Neural progenitor cell (in vitro differentiated cells): ENCODE measurements around the gene XIAP. TPM values are rescaled to one million over a fixed set of nuclear protein-coding genes. Genes with fewer than 3 reads are reported as not detected.
A peak's percentile ranks its signal among the peaks of the same experiment; 100 is the strongest.
"Not testable (repeated sequence)": the region's sequence is repeated elsewhere in the genome, so short reads cannot be mapped to it uniquely, and the experiment has no call there.

ENCODE experiments used
- DNase-seq: peaks from one replicate; pipeline ENCODE4 v3.0.0-alpha.2; 2016; ENCODE audit warnings: low spot score
- H2AFZ ChIP-seq: fragments of 200-600 bp; sonication (generic); replicated peaks from 2 replicates; pipeline ENCODE4 v1.6.1; 2016; ENCODE audit warnings: antibody characterized with exemption
- H3F3A ChIP-seq: fragments of 200-600 bp; sonication (generic); 2 replicates; pipeline ENCODE4 v1.6.1; 2016; ENCODE audit warnings: antibody characterized with exemption, low read depth
- H3K27ac ChIP-seq: fragments of 200-600 bp; sonication (generic); 2 replicates; pipeline ENCODE4 v1.5.1; 2016; ENCODE audit warnings: mild to moderate bottlenecking
- H3K27me3 ChIP-seq: fragments of 200-600 bp; sonication (generic); 2 replicates; pipeline ENCODE4 v1.6.1; 2016; ENCODE audit warnings: mild to moderate bottlenecking, moderate library complexity
- H3K36me3 ChIP-seq: fragments of 200-600 bp; sonication (generic); 2 replicates; pipeline ENCODE4 v1.5.1; 2016
- H3K4me1 ChIP-seq: fragments of 200-600 bp; sonication (generic); 2 replicates; pipeline ENCODE4 v1.6.1; 2016; ENCODE audit warnings: mixed run types
- H3K4me2 ChIP-seq: fragments of 200-600 bp; sonication (generic); 2 replicates; pipeline ENCODE4 v1.6.1; 2016
- H3K4me3 ChIP-seq: fragments of 200-600 bp; sonication (generic); 2 replicates; pipeline ENCODE4 v1.5.1; 2016
- H3K79me2 ChIP-seq: fragments of 200-600 bp; sonication (generic); 2 replicates; pipeline ENCODE4 v1.6.1; 2016; ENCODE audit warnings: low read depth
- H3K9ac ChIP-seq: fragments of 200-600 bp; sonication (generic); 2 replicates; pipeline ENCODE4 v1.6.1; 2016
- H3K9me3 ChIP-seq: fragments of 200-600 bp; sonication (generic); 2 replicates; pipeline ENCODE4 v1.5.1; 2016; ENCODE audit warnings: low read depth
- H4K20me1 ChIP-seq: fragments of 200-600 bp; sonication (generic); 2 replicates; pipeline ENCODE4 v1.6.1; 2016; ENCODE audit warnings: low read depth
- H3K27ac Mint-ChIP-seq: 3 replicates; pipeline ENCODE4 v1.8.0; 2021; ENCODE audit warnings: mixed read lengths
- H3K27me3 Mint-ChIP-seq: 2 replicates; pipeline ENCODE4 v1.8.0; 2022; ENCODE audit warnings: low read depth, mild to moderate bottlenecking, inconsistent platforms, moderate library complexity, mixed read lengths; ENCODE audit not compliant: insufficient read depth
- H3K36me3 Mint-ChIP-seq: 3 replicates; pipeline ENCODE4 v1.8.0; 2021; ENCODE audit warnings: mixed read lengths
- H3K4me1 Mint-ChIP-seq: 3 replicates; pipeline ENCODE4 v1.8.0; 2021; ENCODE audit warnings: mixed read lengths
- H3K4me3 Mint-ChIP-seq: 3 replicates; pipeline ENCODE4 v1.8.0; 2021; ENCODE audit warnings: mild to moderate bottlenecking, moderate library complexity, mixed read lengths
- H3K9me3 Mint-ChIP-seq: 3 replicates; pipeline ENCODE4 v1.8.0; 2020; ENCODE audit warnings: mixed read lengths
- EZH2 ChIP-seq: fragments of 200-600 bp; sonication (generic); IDR thresholded peaks from 2 replicates; pipeline ENCODE4 v1.6.1; 2017; ENCODE audit warnings: antibody characterized with exemption, mild to moderate bottlenecking, moderate library complexity
- EZH2phosphoT487 ChIP-seq: fragments of 200-600 bp; sonication (generic); IDR thresholded peaks from 2 replicates; pipeline ENCODE4 v1.6.1; 2017; ENCODE audit warnings: antibody characterized with exemption
- total RNA-seq: library from RNA; depleted of rRNA; stranded (reverse); fragments of >200 nt; gene quantifications from 2 replicates; pipeline ENCODE4 v1.2.3, GENCODE V29; 2015; ENCODE audit warnings: low replicate concordance
- TF ChIP-seq, protein P1 (sequence below): fragments of 200-600 bp; sonication (generic); IDR thresholded peaks from 2 replicates; pipeline ENCODE4 v1.5.1; 2017; ENCODE audit warnings: antibody characterized with exemption, mild to moderate bottlenecking

Gene XIAP
- total RNA-seq, 1 donor from 2014 or later = 44.6 TPM

DNA sequence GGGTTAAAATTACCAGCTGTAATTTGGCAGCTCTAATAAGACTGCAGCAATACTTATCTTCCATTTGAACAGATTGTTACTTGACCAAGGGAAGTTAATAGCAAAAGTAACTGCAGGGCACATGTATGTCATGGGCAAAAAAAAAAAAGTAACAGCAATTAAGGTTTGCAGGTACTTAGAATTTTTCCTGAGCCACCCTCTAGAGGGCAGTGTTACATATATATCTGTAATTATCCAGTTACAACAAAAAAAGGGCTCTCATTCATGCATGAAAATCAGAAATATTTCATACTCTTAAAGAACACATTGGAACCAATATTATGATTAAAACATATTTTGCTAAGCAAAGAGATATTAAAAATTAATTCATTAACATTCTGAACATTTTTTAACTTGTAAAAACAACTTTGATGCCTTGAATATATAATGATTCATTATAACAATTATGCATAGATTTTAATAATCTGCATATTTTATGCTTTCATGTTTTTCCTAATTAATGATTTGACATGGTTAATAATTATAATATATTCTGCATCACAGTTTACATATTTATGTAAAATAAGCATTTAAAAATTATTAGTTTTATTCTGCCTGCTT lies 25.1 kb downstream of the XIAP start:
- Histone ChIP-seq H3K4me2 (no peak overlapping the region), H3K36me3 (no peaks in the 10 kb centered on the region), H2AFZ (no peak overlapping the region), H3K79me2 (peaks cover 8% of the 10 kb centered on the region), H3K4me3 (no peak overlapping the region), H3K4me1 (no peaks in the 10 kb centered on the region), H4K20me1 (peaks cover 4% of the 10 kb centered on the region), H3K27ac (no peak overlapping the region), H3K9ac (no peak overlapping the region), H3K27me3 (no peaks in the 10 kb centered on the region), H3F3A (no peaks in the 10 kb centered on the region), H3K9me3 (no peaks in the 10 kb centered on the region)
- Mint-ChIP-seq H3K4me1 (no peaks in the 10 kb centered on the region), H3K36me3 (peaks cover 9% of the 10 kb centered on the region), H3K9me3 (no peaks in the 10 kb centered on the region), H3K27me3 (no peaks in the 10 kb centered on the region), H3K4me3 (no peak overlapping the region), H3K27ac (no peak overlapping the region)
- TF ChIP-seq EZH2phosphoT487 = no peak
- TF ChIP-seq, protein P1, sequence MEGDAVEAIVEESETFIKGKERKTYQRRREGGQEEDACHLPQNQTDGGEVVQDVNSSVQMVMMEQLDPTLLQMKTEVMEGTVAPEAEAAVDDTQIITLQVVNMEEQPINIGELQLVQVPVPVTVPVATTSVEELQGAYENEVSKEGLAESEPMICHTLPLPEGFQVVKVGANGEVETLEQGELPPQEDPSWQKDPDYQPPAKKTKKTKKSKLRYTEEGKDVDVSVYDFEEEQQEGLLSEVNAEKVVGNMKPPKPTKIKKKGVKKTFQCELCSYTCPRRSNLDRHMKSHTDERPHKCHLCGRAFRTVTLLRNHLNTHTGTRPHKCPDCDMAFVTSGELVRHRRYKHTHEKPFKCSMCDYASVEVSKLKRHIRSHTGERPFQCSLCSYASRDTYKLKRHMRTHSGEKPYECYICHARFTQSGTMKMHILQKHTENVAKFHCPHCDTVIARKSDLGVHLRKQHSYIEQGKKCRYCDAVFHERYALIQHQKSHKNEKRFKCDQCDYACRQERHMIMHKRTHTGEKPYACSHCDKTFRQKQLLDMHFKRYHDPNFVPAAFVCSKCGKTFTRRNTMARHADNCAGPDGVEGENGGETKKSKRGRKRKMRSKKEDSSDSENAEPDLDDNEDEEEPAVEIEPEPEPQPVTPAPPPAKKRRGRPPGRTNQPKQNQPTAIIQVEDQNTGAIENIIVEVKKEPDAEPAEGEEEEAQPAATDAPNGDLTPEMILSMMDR = peak; percentile 72
- peak; percentile 55 for DNase-seq

DNA sequence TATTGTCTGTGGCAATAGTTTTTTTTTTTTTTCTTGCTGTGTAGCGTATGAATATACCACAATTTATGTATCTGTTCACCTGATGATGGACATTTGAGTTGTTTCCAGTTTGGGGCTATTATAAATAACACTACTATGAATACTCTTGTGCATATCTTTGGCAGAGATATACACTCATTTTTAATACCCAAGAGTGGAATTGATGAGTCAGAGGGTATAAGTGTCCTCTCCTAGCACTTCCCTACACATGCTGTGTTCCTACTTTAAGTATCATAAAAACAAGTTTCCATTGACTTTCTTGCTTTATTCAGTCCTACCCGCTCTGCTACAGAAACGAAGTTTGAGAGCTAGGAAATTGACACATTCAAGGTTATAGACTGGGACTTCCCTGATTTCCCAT lies 39.8 kb downstream of the XIAP start:
- H3K36me3 Mint-ChIP-seq = peaks cover 26% of the 10 kb centered on the region
- no peak overlapping the region for H3K27ac Mint-ChIP-seq

GRCh38 chrX:123903261-123903660 lies 43.4 kb downstream of the XIAP start:
- not testable (repeated sequence) for H3K4me3 ChIP-seq, H3K4me1 Mint-ChIP-seq

More for the DNA sequence above, 39.8 kb downstream of the XIAP start:
- Histone ChIP-seq H3K4me2 (no peak overlapping the region), H3K27me3 (no peaks in the 10 kb centered on the region), H3F3A (no peaks in the 10 kb centered on the region), H3K36me3 (no peaks in the 10 kb centered on the region), H3K4me3 (no peak overlapping the region), H3K4me1 (no peaks in the 10 kb centered on the region), H3K79me2 (no peaks in the 10 kb centered on the region), H2AFZ (no peak overlapping the region), H4K20me1 (no peaks in the 10 kb centered on the region), H3K9me3 (no peaks in the 10 kb centered on the region), H3K9ac (no peak overlapping the region), H3K27ac (no peak overlapping the region)
- no peaks in the 10 kb centered on the region for H3K4me1 Mint-ChIP-seq
- no peak for TF ChIP-seq EZH2
- TF ChIP-seq, protein P1 = no peak
- TF ChIP-seq EZH2phosphoT487 = no peak
- H3K27me3 Mint-ChIP-seq = no peaks in the 10 kb centered on the region
- no peak overlapping the region for H3K4me3 Mint-ChIP-seq
- peaks cover 2% of the 10 kb centered on the region for H3K9me3 Mint-ChIP-seq
- DNase-seq = no peak

DNA sequence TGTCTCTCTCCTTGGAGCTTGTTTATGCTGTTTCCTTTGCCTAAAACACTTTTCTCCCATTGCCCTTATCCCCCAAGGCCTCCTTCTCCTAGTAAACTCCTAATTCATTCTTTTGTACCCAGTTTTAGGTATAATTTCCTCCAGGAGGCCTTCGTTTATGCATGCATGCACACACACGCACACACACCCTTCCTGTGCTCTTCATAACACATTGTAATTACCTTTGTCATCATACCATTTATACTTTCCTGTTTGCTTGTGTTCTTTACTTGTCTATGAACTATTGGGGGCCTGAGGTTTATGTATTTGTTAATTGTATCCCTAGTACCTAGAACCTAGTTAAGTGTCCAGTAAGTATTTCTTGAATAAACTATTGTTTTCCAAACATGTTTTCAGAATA lies 45.5 kb downstream of the XIAP start:
- Histone ChIP-seq H3K27me3 (no peaks in the 10 kb centered on the region), H3K36me3 (no peaks in the 10 kb centered on the region), H3K9me3 (no peaks in the 10 kb centered on the region), H3F3A (no peaks in the 10 kb centered on the region), H2AFZ (no peak overlapping the region), H3K4me1 (no peaks in the 10 kb centered on the region), H3K4me3 (no peak overlapping the region), H4K20me1 (no peaks in the 10 kb centered on the region), H3K9ac (no peak overlapping the region), H3K27ac (no peak overlapping the region), H3K79me2 (no peaks in the 10 kb centered on the region), H3K4me2 (no peak overlapping the region)
- H3K27ac Mint-ChIP-seq = no peak overlapping the region
- no peak for DNase-seq
- TF ChIP-seq EZH2 (no peak), EZH2phosphoT487 (no peak)
- TF ChIP-seq, protein P1 = no peak
- H3K9me3 Mint-ChIP-seq = no peaks in the 10 kb centered on the region
- H3K4me1 Mint-ChIP-seq = no peaks in the 10 kb centered on the region
- H3K4me3 Mint-ChIP-seq = no peak overlapping the region
- no peaks in the 10 kb centered on the region for H3K27me3 Mint-ChIP-seq
- H3K36me3 Mint-ChIP-seq = peaks cover 21% of the 10 kb centered on the region

More at GRCh38 chrX:123903261-123903660, 43.4 kb downstream of the XIAP start:
- not testable (repeated sequence) for H3K36me3 ChIP-seq, H3K79me2 ChIP-seq, H3F3A ChIP-seq, H3K4me2 ChIP-seq, H3K27ac ChIP-seq, DNase-seq, H3K9ac ChIP-seq, H3K4me1 ChIP-seq, H4K20me1 ChIP-seq, H3K9me3 ChIP-seq, H3K27me3 Mint-ChIP-seq, H3K27ac Mint-ChIP-seq, H2AFZ ChIP-seq, H3K4me3 Mint-ChIP-seq, H3K9me3 Mint-ChIP-seq, H3K27me3 ChIP-seq
- H3K36me3 Mint-ChIP-seq = peaks cover 18% of the 10 kb centered on the region
